ENCODE results near the gene KCNJ5. TPM values are rescaled to one million over a fixed set of nuclear protein-coding genes. Genes with fewer than 3 reads are reported as not detected.

KCNJ5 gene
- total RNA-seq, 2 experiments from 2014 or later: 0.17 to 0.20 TPM

DNA sequence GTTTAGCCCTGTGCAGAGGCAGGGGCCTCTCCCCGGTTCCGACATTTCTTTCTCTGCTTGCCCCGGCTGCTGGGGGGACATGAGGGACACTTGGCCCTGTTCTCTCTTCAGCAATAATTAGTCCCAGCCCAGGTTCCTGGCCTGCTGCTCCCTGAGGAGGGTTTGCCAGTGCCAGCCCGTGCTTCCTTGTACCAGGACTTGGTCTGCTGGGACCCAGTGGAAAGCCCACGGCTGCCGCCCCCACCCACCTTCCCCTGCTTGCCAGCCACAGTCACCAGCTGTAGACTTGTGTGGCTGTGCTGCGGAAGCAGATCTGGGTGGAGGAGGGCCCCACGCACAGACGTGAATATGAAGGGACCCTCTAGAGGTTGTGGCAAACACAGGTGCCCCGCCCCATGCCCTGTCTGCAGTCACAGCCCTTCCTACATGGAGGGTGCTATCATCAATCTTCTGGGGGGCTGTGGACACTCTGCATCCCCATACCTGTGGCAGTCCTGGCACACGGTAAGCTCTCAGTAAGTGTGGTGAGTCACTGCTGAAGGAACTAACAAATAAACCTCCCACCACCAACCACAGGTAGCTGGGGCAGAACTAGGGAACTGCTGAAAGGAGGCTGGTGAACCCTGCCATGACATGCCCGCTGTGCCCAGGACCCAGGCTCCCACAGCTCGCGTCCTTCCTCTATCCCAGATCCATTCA, 50.6 kb downstream of the KCNJ5 start:
- Mint-ChIP-seq H3K4me3 (no peak overlapping the region), H3K4me1 (no peaks in the 10 kb centered on the region), H3K36me3 (no peaks in the 10 kb centered on the region), H3K9me3 (no peaks in the 10 kb centered on the region), H3K27me3 (peaks cover 12% of the 10 kb centered on the region), H3K27ac (no peak overlapping the region)
- ATAC-seq (ENCODE audit: low read depth): no peak
- DNase-seq: no peak
- POLR2A ChIA-PET: no interaction called here

GRCh38 chr11:128942272-128942612, 51.1 kb downstream of the KCNJ5 start:
- peaks cover 12% of the 10 kb centered on the region for H3K27me3 Mint-ChIP-seq
- H3K36me3 Mint-ChIP-seq: no peaks in the 10 kb centered on the region
- no peak for DNase-seq
- H3K9me3 Mint-ChIP-seq: no peaks in the 10 kb centered on the region
- H3K4me1 Mint-ChIP-seq: no peaks in the 10 kb centered on the region
- H3K27ac Mint-ChIP-seq: no peak overlapping the region
- POLR2A ChIA-PET: no interaction called here
- no peak for ATAC-seq (ENCODE audit: low read depth)
- H3K4me3 Mint-ChIP-seq: no peak overlapping the region

DNA sequence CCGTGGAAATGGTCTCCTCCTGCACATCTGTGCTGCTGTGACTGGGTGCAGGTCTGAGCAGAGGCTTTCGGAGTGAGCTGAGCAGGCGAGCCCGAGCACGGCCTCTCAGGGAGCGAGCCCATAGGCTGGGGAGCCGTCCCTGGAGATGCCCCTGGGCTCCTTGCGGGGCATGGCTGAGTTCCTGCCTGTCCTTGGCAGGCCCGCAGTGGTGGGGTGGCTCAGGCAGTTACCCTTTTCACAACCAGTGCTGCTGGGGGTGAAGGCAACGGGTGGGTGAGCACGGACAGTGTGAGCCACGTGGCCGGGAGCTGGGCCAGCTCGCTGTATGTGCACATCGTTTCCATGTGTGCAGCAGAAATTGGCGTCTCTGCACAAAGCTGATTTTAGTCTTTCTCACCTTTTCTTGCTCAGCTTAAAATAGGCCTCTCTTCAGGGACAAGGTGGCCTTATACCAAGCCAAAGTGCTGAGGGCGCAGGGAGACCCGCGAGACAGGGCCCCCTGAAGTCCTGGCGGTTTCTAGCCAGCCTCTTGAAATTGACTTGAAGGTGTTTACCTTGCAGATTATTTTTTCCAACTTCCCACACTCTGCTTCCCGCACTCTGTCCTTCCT, 51.8 kb downstream of the KCNJ5 start, which contains the start of gene TP53AIP1:
Gene TP53AIP1 (minus strand): TSS at position 55 of the 611 bp plus-strand sequence. CDS start 5,053 bp downstream, outside the sequence.
- POLR2A ChIA-PET: no interaction called here
- ATAC-seq (ENCODE audit: low read depth) (no peak), DNase-seq (no peak)
- Mint-ChIP-seq H3K4me1 (no peaks in the 10 kb centered on the region), H3K27me3 (peaks cover 12% of the 10 kb centered on the region), H3K4me3 (no peak within 1 kb of the TSS), H3K9me3 (no peaks in the 10 kb centered on the region), H3K27ac (no peak within 1 kb of the TSS), H3K36me3 (no peaks in the 10 kb centered on the region)

DNA sequence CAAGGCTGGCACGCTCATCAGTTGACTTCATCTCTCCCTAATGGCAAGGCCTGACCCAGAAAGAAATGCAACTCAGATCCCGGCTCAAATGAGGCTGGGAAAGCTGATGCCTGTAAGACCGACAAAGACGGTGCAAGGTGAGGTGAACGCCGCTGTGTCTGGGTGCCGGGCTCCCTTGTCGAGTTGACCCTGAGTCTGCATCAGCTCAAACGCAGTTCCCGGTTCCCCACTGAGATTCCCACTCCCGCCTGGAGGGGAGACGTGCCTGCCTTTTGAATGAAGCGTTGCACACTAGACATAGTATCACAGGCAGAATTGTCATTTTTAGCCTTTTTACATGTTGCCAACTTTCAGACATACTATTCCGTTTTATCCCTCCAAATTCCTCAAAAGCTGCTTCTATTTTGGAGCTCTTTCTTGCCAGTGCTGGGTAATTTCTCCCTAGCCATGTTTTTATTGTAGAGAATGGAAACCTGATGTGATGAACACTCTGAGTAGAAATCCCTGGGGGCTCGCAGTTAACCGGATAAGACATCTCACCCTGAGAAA, 52.3 kb downstream of the KCNJ5 start:
- H3K36me3 Mint-ChIP-seq: no peaks in the 10 kb centered on the region
- H3K9me3 Mint-ChIP-seq: no peaks in the 10 kb centered on the region
- no peak overlapping the region for H3K27ac Mint-ChIP-seq
- ATAC-seq (ENCODE audit: low read depth) (no peak), DNase-seq (no peak)
- H3K4me1 Mint-ChIP-seq: no peaks in the 10 kb centered on the region
- H3K27me3 Mint-ChIP-seq: peaks cover 16% of the 10 kb centered on the region
- POLR2A ChIA-PET: no interaction called here
- H3K4me3 Mint-ChIP-seq: no peak overlapping the region

- Mint-ChIP-seq H3K4me1 (no peaks in the 10 kb centered on the region), H3K4me3 (no peak overlapping the region), H3K27ac (no peak overlapping the region), H3K9me3 (no peaks in the 10 kb centered on the region), H3K36me3 (no peaks in the 10 kb centered on the region), H3K27me3 (peaks cover 30% of the 10 kb centered on the region)
- DNase-seq (no peak), ATAC-seq (ENCODE audit: low read depth) (no peak)
- POLR2A ChIA-PET: no interaction called here
Observed at GRCh38 chr11:128946648-128947047, 55.5 kb downstream of the KCNJ5 start.

- no peaks in the 10 kb centered on the region for H3K36me3 Mint-ChIP-seq
- no peaks in the 10 kb centered on the region for H3K4me1 Mint-ChIP-seq
- POLR2A ChIA-PET: no interaction called here
- no peaks in the 10 kb centered on the region for H3K9me3 Mint-ChIP-seq
- ATAC-seq (ENCODE audit: low read depth) (no peak), DNase-seq (no peak)
- no peak overlapping the region for H3K4me3 Mint-ChIP-seq
- peaks cover 32% of the 10 kb centered on the region for H3K27me3 Mint-ChIP-seq
- no peak overlapping the region for H3K27ac Mint-ChIP-seq
Observed at GRCh38 chr11:128947773-128948172, 56.6 kb downstream of the KCNJ5 start.

GRCh38 chr11:128948583-128948982, 57.4 kb downstream of the KCNJ5 start:
- Mint-ChIP-seq H3K9me3 (no peaks in the 10 kb centered on the region), H3K4me1 (no peaks in the 10 kb centered on the region), H3K27me3 (peaks cover 34% of the 10 kb centered on the region), H3K4me3 (no peak overlapping the region), H3K27ac (no peak overlapping the region), H3K36me3 (no peaks in the 10 kb centered on the region)
- no peak for ATAC-seq (ENCODE audit: low read depth)
- DNase-seq: no peak
- POLR2A ChIA-PET: no interaction called here

DNA sequence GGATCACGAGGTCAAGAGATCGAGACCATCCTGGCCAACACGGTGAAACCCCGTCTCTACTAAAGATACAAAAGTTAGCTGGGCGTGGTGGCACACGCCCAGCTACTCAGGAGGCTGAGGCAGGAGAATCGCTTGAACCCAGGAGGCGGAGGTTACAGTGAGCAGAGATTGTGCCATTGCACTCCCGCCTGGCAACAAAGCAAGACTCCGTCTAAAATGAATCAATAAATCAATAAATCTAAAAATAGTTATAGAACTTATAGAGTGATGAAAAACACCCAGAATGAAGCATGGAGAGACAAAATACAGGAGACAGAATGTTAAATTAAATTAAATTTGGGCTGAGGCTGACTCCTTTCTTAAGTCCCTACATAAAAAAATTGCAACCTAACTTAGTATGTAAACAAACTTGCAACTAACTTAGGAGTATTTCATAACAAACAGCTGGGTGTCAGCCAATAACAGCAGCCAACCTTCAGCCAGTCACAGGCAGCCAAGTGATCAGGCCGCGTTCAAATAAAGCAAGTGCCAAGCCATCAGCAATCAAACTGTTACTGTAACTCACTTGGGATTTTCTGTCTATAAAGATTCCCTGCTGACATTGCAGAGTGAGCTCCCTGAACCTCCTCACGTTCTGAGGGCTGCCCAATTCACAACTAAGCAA, 58.8 kb downstream of the KCNJ5 start:
- no peak overlapping the region for H3K4me3 Mint-ChIP-seq
- H3K27ac Mint-ChIP-seq: no peak overlapping the region
- POLR2A ChIA-PET: no interaction called here
- no peaks in the 10 kb centered on the region for H3K36me3 Mint-ChIP-seq
- peaks cover 34% of the 10 kb centered on the region for H3K27me3 Mint-ChIP-seq
- H3K9me3 Mint-ChIP-seq: no peaks in the 10 kb centered on the region
- no peaks in the 10 kb centered on the region for H3K4me1 Mint-ChIP-seq
- DNase-seq (no peak), ATAC-seq (ENCODE audit: low read depth) (no peak)

DNA sequence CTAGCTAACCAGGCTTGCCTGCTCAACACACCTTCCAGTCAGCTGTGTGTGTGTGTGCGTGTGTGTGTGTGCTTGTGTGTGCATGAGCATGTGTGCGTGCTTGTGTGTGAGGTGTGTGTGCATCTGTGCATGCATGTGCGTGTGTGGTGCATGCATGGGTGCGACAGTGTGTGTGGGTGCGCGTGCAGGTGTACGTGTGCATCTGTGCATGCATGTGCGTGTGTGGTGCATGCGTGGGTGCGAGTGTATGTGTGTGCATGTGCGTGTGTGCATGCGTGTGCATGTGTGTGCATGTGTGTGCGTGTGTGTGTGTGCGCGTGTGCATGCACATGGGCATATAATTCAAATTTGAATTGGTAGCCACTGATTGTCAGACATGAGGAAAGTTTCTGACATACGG, 62.0 kb downstream of the KCNJ5 start:
- DNase-seq: no peak
- Mint-ChIP-seq H3K27me3 (peaks cover 39% of the 10 kb centered on the region), H3K36me3 (no peaks in the 10 kb centered on the region), H3K4me3 (no peak overlapping the region), H3K9me3 (no peaks in the 10 kb centered on the region), H3K4me1 (no peaks in the 10 kb centered on the region), H3K27ac (no peak overlapping the region)
- ATAC-seq (ENCODE audit: low read depth): no peak
- POLR2A ChIA-PET: no interaction called here

DNA sequence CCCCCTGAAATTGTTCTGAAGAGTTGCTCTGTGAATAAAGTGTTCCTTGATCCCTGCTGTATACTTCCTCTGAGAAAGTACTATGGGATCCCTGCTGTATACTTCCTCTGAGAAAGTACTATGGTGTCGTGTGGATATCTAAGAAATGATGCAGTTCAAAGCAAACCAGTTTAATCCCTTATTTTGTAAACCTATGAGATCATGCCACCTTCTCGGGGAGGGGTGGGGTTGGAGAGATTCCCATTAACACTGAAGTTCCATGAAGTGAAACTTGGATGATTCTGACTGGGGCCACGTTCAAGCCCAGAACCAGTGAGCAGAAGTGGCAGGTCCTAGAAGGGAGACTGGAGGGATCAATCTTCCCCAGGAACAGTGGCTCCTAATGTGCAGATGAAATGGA, 64.5 kb downstream of the KCNJ5 start:
- no peak overlapping the region for H3K27ac Mint-ChIP-seq
- no peaks in the 10 kb centered on the region for H3K9me3 Mint-ChIP-seq

DNA sequence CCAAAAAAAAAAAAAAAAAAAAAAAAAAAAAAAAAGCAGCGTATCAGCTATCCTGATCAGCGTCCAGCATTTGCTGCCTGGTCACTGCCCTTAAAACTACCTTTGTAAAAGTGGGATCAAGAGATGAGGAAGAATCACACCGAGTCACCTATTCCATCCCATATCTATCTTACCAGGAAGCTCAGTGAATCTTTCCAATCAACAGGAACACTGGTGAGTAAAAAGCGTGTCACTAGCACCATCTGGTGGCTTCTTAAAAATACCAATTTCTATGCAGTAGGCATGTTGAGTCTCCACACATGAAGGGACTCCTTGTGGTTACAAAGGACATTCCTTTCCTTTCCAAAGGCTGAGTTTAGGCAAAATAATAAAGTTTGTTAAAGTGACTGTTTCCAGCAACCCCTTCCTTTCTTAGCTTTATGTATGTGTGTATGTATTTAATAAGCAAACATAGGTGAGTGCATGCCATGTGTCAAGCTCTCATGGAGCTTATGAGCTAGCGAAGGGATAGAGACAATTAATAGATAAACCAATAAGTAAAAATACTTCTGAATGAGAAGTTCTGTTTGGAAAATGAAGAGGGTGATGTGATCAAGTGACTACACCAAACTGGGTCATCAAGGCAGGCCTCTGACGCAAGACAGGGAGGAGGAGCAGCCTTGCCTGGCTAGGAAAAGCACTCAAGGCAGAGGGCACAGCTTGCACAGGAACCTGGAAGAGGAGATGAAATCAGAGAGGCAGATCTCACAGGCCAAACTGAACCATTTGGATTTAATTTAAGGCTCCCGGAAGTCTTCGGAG, 65.4 kb downstream of the KCNJ5 start:
- DNase-seq (no peak), ATAC-seq (ENCODE audit: low read depth) (no peak)
- Mint-ChIP-seq H3K27me3 (peaks cover 31% of the 10 kb centered on the region), H3K27ac (no peak overlapping the region), H3K4me1 (no peaks in the 10 kb centered on the region), H3K4me3 (no peak overlapping the region), H3K36me3 (no peaks in the 10 kb centered on the region), H3K9me3 (no peaks in the 10 kb centered on the region)
- POLR2A ChIA-PET: interaction anchor here (1.0 kb wide), 1 partner anchor 71 kb away, joined by 3 read pairs; no protein-coding TSS in a partner anchor

More for the DNA sequence above, 64.5 kb downstream of the KCNJ5 start:
- no peak overlapping the region for H3K4me3 Mint-ChIP-seq
- no peaks in the 10 kb centered on the region for H3K4me1 Mint-ChIP-seq
- no peak for DNase-seq
- peaks cover 33% of the 10 kb centered on the region for H3K27me3 Mint-ChIP-seq
- POLR2A ChIA-PET: no interaction called here
- no peaks in the 10 kb centered on the region for H3K36me3 Mint-ChIP-seq
- ATAC-seq (ENCODE audit: low read depth): no peak

DNA sequence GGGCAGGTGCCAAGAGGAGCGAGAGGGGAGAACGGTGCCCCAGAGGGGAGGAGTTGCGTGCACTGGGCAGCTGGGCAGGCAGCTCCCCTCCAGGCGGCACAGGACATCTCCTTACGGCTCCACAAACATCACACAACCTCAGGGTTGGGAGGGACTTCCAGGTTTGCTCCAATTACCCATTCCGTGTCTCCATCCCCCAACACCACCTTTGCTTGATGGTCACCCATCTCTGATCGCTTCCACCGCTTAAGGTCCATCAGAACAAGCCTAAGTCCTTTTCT, 66.0 kb downstream of the KCNJ5 start:
- no peak for ATAC-seq (ENCODE audit: low read depth)
- H3K9me3 Mint-ChIP-seq: no peaks in the 10 kb centered on the region
- peaks cover 28% of the 10 kb centered on the region for H3K27me3 Mint-ChIP-seq
- H3K36me3 Mint-ChIP-seq: no peaks in the 10 kb centered on the region
- POLR2A ChIA-PET: no interaction called here
- DNase-seq: no peak
- no peaks in the 10 kb centered on the region for H3K4me1 Mint-ChIP-seq
- H3K4me3 Mint-ChIP-seq: no peak overlapping the region
- no peak overlapping the region for H3K27ac Mint-ChIP-seq

- Mint-ChIP-seq H3K9me3 (peaks cover 2% of the 10 kb centered on the region), H3K4me1 (peaks cover 23% of the 10 kb centered on the region), H3K4me3 (no peak overlapping the region), H3K36me3 (no peaks in the 10 kb centered on the region), H3K27me3 (peaks cover 12% of the 10 kb centered on the region), H3K27ac (no peak overlapping the region)
- POLR2A ChIA-PET: no interaction called here
- DNase-seq (no peak), ATAC-seq (ENCODE audit: low read depth) (no peak)
Observed at GRCh38 chr11:128961645-128962044, 70.5 kb downstream of the KCNJ5 start.

Data from activated naive CD8-positive, alpha-beta T cell treated with anti-CD3 and anti-CD28 coated beads, Interleukin-2, amount 10 ng/mL, durations not matched to agents 7 days and 5 days (primary cell).